SU-DHL-6 (cell line): ENCODE measurements around the gene DEFB114.

Source experiments
- H2AFZ ChIP-seq: fragments of 200-600 bp; sonication (generic); 2 replicates; pipeline ENCODE4 v1.6.1; 2014; ENCODE audit warnings: low read depth, mild to moderate bottlenecking, moderate library complexity, mixed read lengths, antibody characterized with exemption, low read length; ENCODE audit not compliant: severe bottlenecking
- H3F3A ChIP-seq: fragments of 200-600 bp; shearing (Covaris generic); 2 replicates; pipeline ENCODE4 v1.6.0; 2016; ENCODE audit warnings: antibody characterized with exemption, mild to moderate bottlenecking; ENCODE audit not compliant: insufficient read depth
- H3K27ac ChIP-seq: fragments of 200-600 bp; sonication (generic); 2 replicates; pipeline ENCODE4 v1.5.1; 2016; ENCODE audit warnings: low read depth, mild to moderate bottlenecking, low read length, moderate library complexity, mixed read lengths
- H3K27me3 ChIP-seq: fragments of 200-600 bp; sonication (generic), shearing (Covaris generic); 2 replicates; pipeline ENCODE4 v1.6.0; 2014; ENCODE audit warnings: mild to moderate bottlenecking, low read length
- H3K36me3 ChIP-seq: fragments of 200-600 bp; sonication (generic); 2 replicates; pipeline ENCODE4 v1.6.1; 2014; ENCODE audit warnings: mild to moderate bottlenecking, low read length, mixed read lengths
- H3K4me2 ChIP-seq: fragments of 300-600, 200-600 bp; shearing (Covaris generic), sonication (generic); 2 replicates; pipeline ENCODE4 v1.6.0; 2014; ENCODE audit warnings: low read length, low read depth, mild to moderate bottlenecking; ENCODE audit not compliant: poor library complexity, severe bottlenecking
- H3K4me3 ChIP-seq: fragments of 200-600 bp; sonication (generic); 2 replicates; pipeline ENCODE4 v1.5.1; 2014; ENCODE audit warnings: antibody characterized with exemption, low read length, mild to moderate bottlenecking, mixed read lengths; ENCODE audit not compliant: insufficient read depth, poor library complexity, severe bottlenecking
- H3K79me2 ChIP-seq: fragments of 200-600 bp; sonication (generic); 2 replicates; pipeline ENCODE4 v1.6.1; 2014; ENCODE audit warnings: mild to moderate bottlenecking, low read length, moderate library complexity; ENCODE audit not compliant: insufficient read depth
- H3K9ac ChIP-seq: fragments of 200-600 bp; sonication (generic); 2 replicates; pipeline ENCODE4 v1.7.0; 2014; ENCODE audit warnings: mild to moderate bottlenecking, low read length
- H3K9me2 ChIP-seq: fragments of 200-600 bp; sonication (generic); replicated peaks from 2 replicates; pipeline ENCODE4 v1.6.1; 2014; ENCODE audit warnings: low read length; ENCODE audit not compliant: insufficient read depth
- H3K9me3 ChIP-seq: fragments of 200-600 bp; sonication (generic); 2 replicates; pipeline ENCODE4 v1.6.1; 2014; ENCODE audit warnings: low read length, mixed read lengths; ENCODE audit not compliant: insufficient read depth
- H4K20me1 ChIP-seq: fragments of 200-600 bp; sonication (generic); 2 replicates; pipeline ENCODE4 v1.6.1; 2014; ENCODE audit warnings: low read depth, mild to moderate bottlenecking, antibody characterized with exemption, low read length, moderate library complexity, mixed read lengths
- EZH2phosphoT487 ChIP-seq: fragments of 200-600 bp; sonication (generic), shearing (Covaris generic); conservative IDR thresholded peaks from 2 replicates; pipeline ENCODE4 v1.6.1; 2018; ENCODE audit warnings: mild to moderate bottlenecking, antibody characterized with exemption, low read length, moderate library complexity, mixed read lengths
- TF ChIP-seq, protein P1 (sequence below): fragments of 200-600 bp; sonication (generic); IDR thresholded peaks from one replicate; pipeline ENCODE4 v1.5.1; 2017; ENCODE audit warnings: antibody characterized with exemption, mild to moderate bottlenecking, low read length, moderate library complexity; ENCODE audit not compliant: insufficient read depth, poor library complexity, severe bottlenecking

Gene DEFB114

DNA sequence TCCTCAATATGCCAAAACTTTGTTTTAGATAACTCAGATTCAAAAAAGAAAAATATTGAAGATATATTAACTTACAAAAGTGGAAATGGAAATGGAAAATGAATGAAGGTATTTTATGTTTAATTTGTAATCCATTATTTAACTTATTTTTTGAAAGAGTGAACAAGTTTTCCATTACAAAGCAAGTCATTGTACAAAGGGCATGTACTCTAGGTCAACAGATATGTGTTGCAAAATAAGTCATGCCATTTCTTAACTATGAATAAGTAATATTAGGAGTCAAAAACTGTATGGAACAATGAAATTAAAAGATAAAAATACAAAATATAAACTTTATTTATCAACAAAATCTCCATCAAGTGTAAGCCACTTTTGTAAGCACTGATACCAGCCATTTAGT, 31.3 kb upstream of the DEFB114 start:
- H3K36me3 ChIP-seq: no peaks in the 10 kb centered on the region
- H2AFZ ChIP-seq: no peak overlapping the region
- no peaks in the 10 kb centered on the region for H3K79me2 ChIP-seq

DNA sequence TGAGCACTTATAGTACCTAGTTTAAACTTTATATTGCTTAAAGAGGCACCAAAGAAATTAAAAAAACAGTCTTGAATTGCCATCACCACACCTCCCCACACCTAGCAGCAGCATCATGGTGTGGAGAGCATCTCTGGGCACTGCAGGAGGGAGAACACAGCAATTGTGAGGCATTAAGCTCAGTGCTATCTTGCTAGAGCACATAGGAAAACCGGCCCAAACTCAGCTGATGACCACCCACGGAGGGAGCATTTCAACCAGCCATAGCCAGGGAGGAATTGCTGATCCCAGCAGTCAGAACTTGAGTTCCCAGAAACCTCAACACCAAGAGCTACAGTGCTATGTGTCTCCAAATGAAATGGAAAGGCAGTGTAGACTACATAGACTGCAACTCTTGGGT, 24.9 kb upstream of the DEFB114 start:
- Histone ChIP-seq H2AFZ (no peak overlapping the region), H3F3A (no peaks in the 10 kb centered on the region), H3K9me3 (no peaks in the 10 kb centered on the region), H3K4me2 (no peak overlapping the region), H3K27ac (no peak overlapping the region), H3K27me3 (no peaks in the 10 kb centered on the region), H4K20me1 (no peaks in the 10 kb centered on the region), H3K36me3 (no peaks in the 10 kb centered on the region), H3K79me2 (no peaks in the 10 kb centered on the region), H3K4me3 (no peak overlapping the region), H3K9me2 (no peaks in the 10 kb centered on the region), H3K9ac (no peak overlapping the region)
- no peak for TF ChIP-seq EZH2phosphoT487
- TF ChIP-seq, protein P1, sequence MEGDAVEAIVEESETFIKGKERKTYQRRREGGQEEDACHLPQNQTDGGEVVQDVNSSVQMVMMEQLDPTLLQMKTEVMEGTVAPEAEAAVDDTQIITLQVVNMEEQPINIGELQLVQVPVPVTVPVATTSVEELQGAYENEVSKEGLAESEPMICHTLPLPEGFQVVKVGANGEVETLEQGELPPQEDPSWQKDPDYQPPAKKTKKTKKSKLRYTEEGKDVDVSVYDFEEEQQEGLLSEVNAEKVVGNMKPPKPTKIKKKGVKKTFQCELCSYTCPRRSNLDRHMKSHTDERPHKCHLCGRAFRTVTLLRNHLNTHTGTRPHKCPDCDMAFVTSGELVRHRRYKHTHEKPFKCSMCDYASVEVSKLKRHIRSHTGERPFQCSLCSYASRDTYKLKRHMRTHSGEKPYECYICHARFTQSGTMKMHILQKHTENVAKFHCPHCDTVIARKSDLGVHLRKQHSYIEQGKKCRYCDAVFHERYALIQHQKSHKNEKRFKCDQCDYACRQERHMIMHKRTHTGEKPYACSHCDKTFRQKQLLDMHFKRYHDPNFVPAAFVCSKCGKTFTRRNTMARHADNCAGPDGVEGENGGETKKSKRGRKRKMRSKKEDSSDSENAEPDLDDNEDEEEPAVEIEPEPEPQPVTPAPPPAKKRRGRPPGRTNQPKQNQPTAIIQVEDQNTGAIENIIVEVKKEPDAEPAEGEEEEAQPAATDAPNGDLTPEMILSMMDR: no peak

More for the DNA sequence above, 31.3 kb upstream of the DEFB114 start:
- Histone ChIP-seq H3K9me2 (no peaks in the 10 kb centered on the region), H3K4me2 (no peak overlapping the region), H3K9ac (no peak overlapping the region), H3F3A (no peaks in the 10 kb centered on the region), H3K9me3 (no peaks in the 10 kb centered on the region), H3K27me3 (no peaks in the 10 kb centered on the region), H3K27ac (no peak overlapping the region), H3K4me3 (no peak overlapping the region), H4K20me1 (peaks cover 4% of the 10 kb centered on the region; the same call in 1 of the 2 replicates)
- TF ChIP-seq, protein P1: no peak

DNA sequence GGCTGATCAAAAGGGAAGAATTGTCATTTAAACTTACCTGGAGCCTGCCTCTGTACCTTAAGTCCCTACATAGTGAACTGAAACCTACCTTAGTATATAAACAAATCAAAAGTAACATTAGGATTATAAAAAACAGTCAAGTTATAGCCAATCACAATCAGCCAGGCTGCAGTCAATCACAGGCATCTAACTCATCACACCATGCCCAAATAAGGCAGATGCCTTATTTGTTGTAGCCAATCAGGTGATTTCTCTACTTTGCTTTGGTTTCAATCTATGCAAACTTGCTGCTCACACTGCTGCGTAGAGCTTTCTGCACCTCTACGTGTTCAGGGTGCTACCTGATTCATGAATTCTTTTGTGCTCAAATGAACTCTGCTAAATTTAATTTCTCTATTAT, 23.8 kb upstream of the DEFB114 start:
- H3K36me3 ChIP-seq: no peaks in the 10 kb centered on the region
- H3K4me3 ChIP-seq: no peak overlapping the region
- no peaks in the 10 kb centered on the region for H3K9me3 ChIP-seq
- no peaks in the 10 kb centered on the region for H3K79me2 ChIP-seq
- no peaks in the 10 kb centered on the region for H3F3A ChIP-seq
- H3K27me3 ChIP-seq: no peaks in the 10 kb centered on the region
- no peak overlapping the region for H3K9ac ChIP-seq
- TF ChIP-seq EZH2phosphoT487: no peak
- TF ChIP-seq, protein P1: no peak
- H3K9me2 ChIP-seq: no peaks in the 10 kb centered on the region
- no peaks in the 10 kb centered on the region for H4K20me1 ChIP-seq
- H3K4me2 ChIP-seq: no peak overlapping the region
- H2AFZ ChIP-seq: no peak overlapping the region
- no peak overlapping the region for H3K27ac ChIP-seq

DNA sequence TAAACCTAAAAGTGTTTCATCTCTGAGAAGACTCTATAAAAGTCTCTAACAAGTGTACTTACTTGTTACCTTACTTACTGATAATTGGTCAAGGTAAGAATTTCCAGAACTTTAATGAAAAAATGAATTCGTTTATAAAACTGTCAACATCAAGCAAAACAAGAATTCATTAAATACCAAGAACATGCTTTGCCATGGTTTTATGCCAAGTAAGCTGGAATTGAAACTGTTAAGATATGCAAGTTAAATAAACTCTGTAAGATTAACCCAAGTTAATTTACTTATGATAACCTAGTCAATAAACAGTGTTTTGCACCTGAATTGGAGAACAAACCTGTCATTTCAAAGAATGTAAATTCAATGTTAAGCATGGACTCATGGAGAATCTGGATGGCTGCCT, 22.6 kb upstream of the DEFB114 start:
- Histone ChIP-seq H3K4me3 (no peak overlapping the region), H3K27ac (no peak overlapping the region), H3K36me3 (no peaks in the 10 kb centered on the region), H3F3A (no peaks in the 10 kb centered on the region), H3K79me2 (no peaks in the 10 kb centered on the region), H4K20me1 (no peaks in the 10 kb centered on the region), H3K27me3 (no peaks in the 10 kb centered on the region), H3K9ac (no peak overlapping the region), H2AFZ (no peak overlapping the region), H3K9me3 (no peaks in the 10 kb centered on the region), H3K4me2 (no peak overlapping the region), H3K9me2 (no peaks in the 10 kb centered on the region)
- TF ChIP-seq, protein P1: no peak
- TF ChIP-seq EZH2phosphoT487: no peak
